H1 (cell line): ENCODE measurements around the gene KLHL14. TPM values are rescaled to one million over a fixed set of nuclear protein-coding genes. Genes with fewer than 3 reads are reported as not detected.

Source experiments
- CTCF ChIA-PET: fragments of 300-600 bp; sonication (Branson Sonifier 250); formaldehyde crosslinking; loops from one replicate; lab custom pipeline; 2021; ENCODE audit not compliant: partially characterized antibody; lab: Charles Lee
- POLR2A ChIA-PET: fragments of 300-600 bp; sonication (Branson Sonifier 250); formaldehyde crosslinking; loops from one replicate; lab custom pipeline; 2021; ENCODE audit warnings: inconsistent platforms; ENCODE audit not compliant: partially characterized antibody; lab: Charles Lee
- DNase-seq, 2 experiments: peaks; one replicate each; pipeline versions ENCODE4 v3.0.0 to v3.0.0-alpha.2; 2010 to 2022; ENCODE audit warnings: low spot score in 2 of 2, low read depth in 1 of 2, mixed read lengths in 1 of 2
- FAIRE-seq: peaks from 2 replicates; lab custom pipeline; 2011; peaks lifted over from hg19 to GRCh38; lab: Jason Lieb, UNC
- H2AFZ ChIP-seq: 2 replicates; pipeline ENCODE4 v1.8.1; 2012; ENCODE audit warnings: low read length, inconsistent platforms
- H2AK5ac ChIP-seq: 2 replicates; pipeline ENCODE4 v1.6.1; 2013; ENCODE audit warnings: low read depth, low read length
- H2BK120ac ChIP-seq: replicated peaks from 2 replicates; pipeline ENCODE3; 2013; ENCODE audit warnings: low read depth, low read length, inconsistent platforms
- H2BK12ac ChIP-seq: 2 replicates; pipeline ENCODE4 v1.6.1; 2013; ENCODE audit warnings: low read depth, low read length
- H2BK15ac ChIP-seq: 2 replicates; pipeline ENCODE4 v1.6.1; 2013; ENCODE audit warnings: low read length
- H2BK20ac ChIP-seq: 2 replicates; pipeline ENCODE4 v1.6.1; 2013; ENCODE audit warnings: low read length
- H2BK5ac ChIP-seq: 2 replicates; pipeline ENCODE4 v1.6.1; 2013; ENCODE audit warnings: low read depth, low read length
- H3K14ac ChIP-seq: 2 replicates; pipeline ENCODE4 v1.6.1; 2013; ENCODE audit warnings: inconsistent platforms; ENCODE audit not compliant: insufficient read length
- H3K18ac ChIP-seq: 2 replicates; pipeline ENCODE4 v1.6.1; 2013; ENCODE audit warnings: low read length; ENCODE audit errors: extremely low read depth
- H3K23ac ChIP-seq: 2 replicates; pipeline ENCODE4 v1.6.1; 2013; ENCODE audit warnings: inconsistent platforms; ENCODE audit not compliant: insufficient read length
- H3K23me2 ChIP-seq: 2 replicates; pipeline ENCODE4 v1.6.1; 2013; ENCODE audit warnings: low read depth, low read length
- H3K27ac ChIP-seq: 2 replicates; pipeline ENCODE4 v1.6.1; 2011; ENCODE audit warnings: low read depth, low read length, inconsistent platforms
- H3K27me3 ChIP-seq, 4 experiments: replicated peaks in 1 of 4; 1 replicate in 1 of 4; 2 replicates in 3 of 4; pipeline versions ENCODE4 v1.6.1 to v1.8.1; 2011 to 2013; ENCODE audit warnings: low read length in 3 of 4, mild to moderate bottlenecking in 3 of 4, inconsistent platforms in 2 of 4, mixed read lengths in 2 of 4, moderate library complexity in 1 of 4; ENCODE audit not compliant: control insufficient read depth in 3 of 4, insufficient read depth in 3 of 4; ENCODE audit errors: extremely low read depth in 1 of 4
- H3K36me3 ChIP-seq, 4 experiments: 2 replicates each; pipeline versions ENCODE4 v1.6.1 to v1.8.1; 2011 to 2013; ENCODE audit warnings: mild to moderate bottlenecking in 4 of 4, low read length in 3 of 4, moderate library complexity in 2 of 4, control low read depth in 1 of 4, inconsistent platforms in 1 of 4; ENCODE audit not compliant: insufficient read depth in 4 of 4, control insufficient read depth in 2 of 4
- H3K4ac ChIP-seq: replicated peaks from 2 replicates; pipeline ENCODE3; 2013; ENCODE audit warnings: low read length, low read depth, mixed read lengths, inconsistent platforms; ENCODE audit not compliant: insufficient read length
- H3K4me1 ChIP-seq, 4 experiments: replicated peaks in 1 of 4; 1 replicate in 1 of 4; 2 replicates in 3 of 4; pipeline versions ENCODE4 v1.6.1 to v1.8.1; 2011 to 2013; ENCODE audit warnings: low read length in 3 of 4, inconsistent platforms in 2 of 4, mixed read lengths in 1 of 4; ENCODE audit not compliant: insufficient read depth in 4 of 4, control insufficient read depth in 3 of 4
- H3K4me2 ChIP-seq, 2 experiments: 2 replicates each; pipeline versions ENCODE4 v1.6.1 to v1.8.1; 2011 to 2013; ENCODE audit warnings: low read depth in 2 of 2, low read length in 2 of 2, control low read depth in 1 of 2, inconsistent platforms in 1 of 2, mild to moderate bottlenecking in 1 of 2; ENCODE audit not compliant: insufficient read depth in 1 of 2
- H3K4me3 ChIP-seq, 4 experiments: fragments of 200-600, 300-600 bp in 1 of 4; sonication (generic), shearing (Covaris generic), sonication (Bioruptor Twin) in 1 of 4; 2 replicates each; pipeline versions ENCODE4 v1.5.1 to v1.8.1; 2011 to 2016; ENCODE audit warnings: low read length in 4 of 4, low read depth in 3 of 4, control low read depth in 2 of 4, inconsistent platforms in 2 of 4, mild to moderate bottlenecking in 2 of 4, mixed read lengths in 1 of 4, moderate library complexity in 1 of 4; ENCODE audit not compliant: insufficient read depth in 2 of 4; ENCODE audit errors: extremely low read depth in 1 of 4
- H3K56ac ChIP-seq: replicated peaks from 2 replicates; pipeline ENCODE3; 2013; ENCODE audit warnings: low read depth, mild to moderate bottlenecking, mixed read lengths, low read length, inconsistent platforms; ENCODE audit not compliant: insufficient read length
- H3K79me1 ChIP-seq: 2 replicates; pipeline ENCODE4 v1.6.1; 2013; ENCODE audit warnings: low read depth, low read length, control low read depth
- H3K79me2 ChIP-seq, 2 experiments: 2 replicates each; pipeline versions ENCODE4 v1.6.1 to v1.8.1; 2012 to 2013; ENCODE audit warnings: low read length in 2 of 2, mild to moderate bottlenecking in 2 of 2, inconsistent platforms in 1 of 2; ENCODE audit not compliant: insufficient read depth in 2 of 2, control insufficient read depth in 1 of 2
- H3K9ac ChIP-seq, 4 experiments: replicated peaks in 1 of 4; 1 replicate in 1 of 4; 2 replicates in 3 of 4; pipeline versions ENCODE4 v1.6.1 to v1.8.1; 2011 to 2013; ENCODE audit warnings: low read depth in 3 of 4, low read length in 3 of 4, control low read depth in 2 of 4, mild to moderate bottlenecking in 2 of 4, moderate library complexity in 2 of 4, inconsistent platforms in 1 of 4; ENCODE audit errors: extremely low read depth in 1 of 4
- H3K9me3 ChIP-seq, 2 experiments: 2 replicates each; pipeline versions ENCODE4 v1.6.1 to v1.8.1; 2012 to 2013; ENCODE audit warnings: mild to moderate bottlenecking in 2 of 2, moderate library complexity in 2 of 2, control low read depth in 1 of 2, inconsistent platforms in 1 of 2, low read depth in 1 of 2, low read length in 1 of 2, mixed read lengths in 1 of 2; ENCODE audit not compliant: insufficient read depth in 2 of 2
- H4K20me1 ChIP-seq, 2 experiments: replicated peaks in 1 of 2; 2 replicates each; pipeline versions ENCODE3 to v1.8.1; 2011 to 2013; ENCODE audit warnings: inconsistent platforms in 2 of 2, low read length in 2 of 2, mild to moderate bottlenecking in 1 of 2; ENCODE audit not compliant: insufficient read depth in 2 of 2, control insufficient read depth in 1 of 2
- H4K5ac ChIP-seq: 2 replicates; pipeline ENCODE4 v1.6.1; 2013; ENCODE audit warnings: low read length, low read depth, mixed read lengths, inconsistent platforms; ENCODE audit not compliant: insufficient read length
- H4K8ac ChIP-seq: 2 replicates; pipeline ENCODE4 v1.8.0; 2013; ENCODE audit warnings: mild to moderate bottlenecking, moderate library complexity, low read length, inconsistent platforms; ENCODE audit not compliant: insufficient read depth; ENCODE audit errors: extremely low read depth
- H4K91ac ChIP-seq: replicated peaks from 2 replicates; pipeline ENCODE3; 2013; ENCODE audit warnings: low read length, mixed read lengths, inconsistent platforms; ENCODE audit not compliant: insufficient read length
- CEBPB ChIP-seq: IDR thresholded peaks from 2 replicates; pipeline ENCODE4 v1.6.1; 2012; ENCODE audit warnings: low read depth, low read length
- JUN ChIP-seq: IDR thresholded peaks from 2 replicates; pipeline ENCODE4 v1.6.1; 2011; ENCODE audit warnings: low read depth, mild to moderate bottlenecking, improper control_type of control experiment, low read length
- RXRA ChIP-seq: IDR thresholded peaks from 2 replicates; pipeline ENCODE4 v1.6.1; 2011; ENCODE audit warnings: low read depth, mild to moderate bottlenecking, low read length, moderate library complexity; ENCODE audit not compliant: insufficient read depth
- SP2 ChIP-seq: IDR thresholded peaks from 2 replicates; pipeline ENCODE4 v1.6.1; 2012; ENCODE audit warnings: mild to moderate bottlenecking, low read length, inconsistent platforms
- WGBS, 2 experiments: shearing (Covaris generic) in 1 of 2; methylation state at CpG; one replicate each; pipeline versions ENCODE4 v1.1.6 to v1.1.7; 2013 to 2015; ENCODE audit warnings: low lambda C conversion rate in 2 of 2, mixed read lengths in 2 of 2, inconsistent platforms in 1 of 2, low coverage in 1 of 2, missing lambda C conversion rate in 1 of 2; ENCODE audit not compliant: insufficient replicate concordance in 2 of 2, insufficient coverage in 1 of 2, insufficient read length in 1 of 2; ENCODE audit errors: extremely low coverage in 1 of 2, missing lambda C conversion rate in 1 of 2; 5-methylcytosine and 5-hydroxymethylcytosine counted together
- polyA plus RNA-seq, 7 experiments: library from polyadenylated mRNA; depleted of rRNA in 3 of 7; stranded (reverse) in 5 of 7; unstranded in 2 of 7; fragments of >200 nt in 5 of 7; fragments of 200-250 nt in 2 of 7; gene quantifications; 1 replicate in 5 of 7; 2 replicates in 1 of 7; 4 replicates in 1 of 7; pipeline versions ENCODE4 v1.2.1 to v1.2.3, GENCODE V29; 2011 to 2013; ENCODE audit warnings: missing spikeins in 2 of 7, mixed read lengths in 2 of 7
- total RNA-seq: library from RNA; stranded (reverse); fragmentation: NEBNext Ultra II Directional; extraction: Animal tissue kit (Norgen Biotek cat#: 25700); gene quantifications from 2 replicates; pipeline ENCODE4 v1.2.1, GENCODE V29; 2021

Gene KLHL14
- total and polyA plus RNA-seq, 2 of the 8 experiments (the other 6 are each of a cell fraction or from before 2014, with no cell fraction given), result 1.1 to 1.2 TPM

DNA sequence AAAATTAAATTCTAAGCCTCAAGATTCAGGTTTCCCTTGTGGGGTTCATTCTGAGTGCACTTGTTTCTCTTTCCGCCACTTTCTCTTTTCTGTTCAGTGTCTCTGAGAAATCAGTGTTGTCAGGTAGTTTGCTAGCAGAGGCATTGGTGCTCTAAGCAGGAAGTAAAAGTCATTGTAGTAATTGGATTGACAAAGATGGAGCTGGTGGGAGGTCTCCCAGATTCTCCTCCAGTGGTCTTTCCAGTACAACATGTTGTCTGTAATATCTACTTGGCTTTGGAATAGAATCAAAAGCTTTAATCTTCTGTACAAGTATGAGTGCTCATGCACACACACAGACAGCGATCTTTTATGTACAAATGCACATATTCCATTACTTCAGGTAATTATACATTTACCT lies 135.6 kb downstream of the KLHL14 start:
- H3K9me3 ChIP-seq, result no peaks in the 10 kb centered on the region
- no peak overlapping the region for H2BK12ac ChIP-seq
- TF ChIP-seq RXRA (no peak), CEBPB (no peak), JUN (no peak), SP2 (no peak)
- H2BK15ac ChIP-seq, result no peak overlapping the region
- no peak overlapping the region for H3K18ac ChIP-seq
- no peaks in the 10 kb centered on the region for H4K20me1 ChIP-seq
- DNase-seq, result no peak
- no peak overlapping the region for H3K14ac ChIP-seq
- H3K4ac ChIP-seq, result no peak overlapping the region
- H3K56ac ChIP-seq, result no peak overlapping the region
- H3K79me1 ChIP-seq, result no peaks in the 10 kb centered on the region
- H3K23me2 ChIP-seq, result no peaks in the 10 kb centered on the region
- H2AK5ac ChIP-seq, result no peak overlapping the region
- no peak overlapping the region for H2BK120ac ChIP-seq
- H3K79me2 ChIP-seq, result no peaks in the 10 kb centered on the region
- H2BK20ac ChIP-seq, result no peak overlapping the region
- no peak overlapping the region for H4K5ac ChIP-seq
- no peak overlapping the region for H4K8ac ChIP-seq
- H3K4me2 ChIP-seq, result no peak overlapping the region
- H3K4me1 ChIP-seq, result no peaks in the 10 kb centered on the region
- no peak overlapping the region for H2BK5ac ChIP-seq
- H3K36me3 ChIP-seq, result no peaks in the 10 kb centered on the region
- no peak overlapping the region for H3K27ac ChIP-seq
- no peaks in the 10 kb centered on the region for H3K27me3 ChIP-seq
- FAIRE-seq, result no peak
- H3K4me3 ChIP-seq, result no peak overlapping the region
- 89% methylated on average over 2 of the region's 2 CpGs; no CpG with 5 or more reads in 1 of the 2 experiments for WGBS, 2 experiments
- no peak overlapping the region for H3K9ac ChIP-seq
- H2AFZ ChIP-seq, result no peak overlapping the region
- H3K23ac ChIP-seq, result no peak overlapping the region
- CTCF ChIA-PET, result no interaction called here
- POLR2A ChIA-PET, result no interaction called here
- no peak overlapping the region for H4K91ac ChIP-seq
